ENCODE data around the gene TFEB.

Gene TFEB

GRCh38 chr6:41647061-41647511, 88.3 kb downstream of the TFEB start:
- Histone ChIP-seq H3K4me3 (ENCODE audit: low read depth, low read length) (no peak overlapping the region), H3K27ac (ENCODE audit: low read depth, low read length) (no peak overlapping the region), H3K4me1 (ENCODE audit: control insufficient read depth, insufficient read depth, low read length, unreplicated experiment) (no peaks in the 10 kb centered on the region), H2AFZ (ENCODE audit: low read length, unreplicated experiment) (no peak overlapping the region), H3K27me3 (ENCODE audit: insufficient read depth, low read length) (peaks cover 18% of the 10 kb centered on the region; the same call in 1 of the 2 replicates), H3K36me3 (ENCODE audit: insufficient read depth, low read length) (no peaks in the 10 kb centered on the region), H3K79me2 (ENCODE audit: control insufficient read depth, insufficient read depth, low read length, unreplicated experiment) (no peaks in the 10 kb centered on the region)

- Histone ChIP-seq H2AFZ (ENCODE audit: low read length, unreplicated experiment) (no peak overlapping the region), H3K79me2 (ENCODE audit: control insufficient read depth, insufficient read depth, low read length, unreplicated experiment) (no peaks in the 10 kb centered on the region), H3K36me3 (ENCODE audit: insufficient read depth, low read length) (no peaks in the 10 kb centered on the region), H3K4me3 (ENCODE audit: low read depth, low read length) (no peak overlapping the region), H3K4me1 (ENCODE audit: control insufficient read depth, insufficient read depth, low read length, unreplicated experiment) (no peaks in the 10 kb centered on the region), H3K27me3 (ENCODE audit: insufficient read depth, low read length) (peaks cover 25% of the 10 kb centered on the region), H3K27ac (ENCODE audit: low read depth, low read length) (no peak overlapping the region)
Observed at GRCh38 chr6:41646026-41646795, 89.2 kb downstream of the TFEB start.

GRCh38 chr6:41645007-41645618, 90.3 kb downstream of the TFEB start:
- no peaks in the 10 kb centered on the region for H3K4me1 ChIP-seq (ENCODE audit: control insufficient read depth, insufficient read depth, low read length, unreplicated experiment)
- H3K36me3 ChIP-seq (ENCODE audit: insufficient read depth, low read length), result no peaks in the 10 kb centered on the region

GRCh38 chr6:41644297-41644879, 91.0 kb downstream of the TFEB start:
- Histone ChIP-seq H3K4me1 (ENCODE audit: control insufficient read depth, insufficient read depth, low read length, unreplicated experiment) (no peaks in the 10 kb centered on the region), H3K27me3 (ENCODE audit: insufficient read depth, low read length) (peaks cover 43% of the 10 kb centered on the region)

More at GRCh38 chr6:41645007-41645618, 90.3 kb downstream of the TFEB start:
- Histone ChIP-seq H3K27me3 (ENCODE audit: insufficient read depth, low read length) (peaks cover 36% of the 10 kb centered on the region), H3K79me2 (ENCODE audit: control insufficient read depth, insufficient read depth, low read length, unreplicated experiment) (no peaks in the 10 kb centered on the region), H3K4me3 (ENCODE audit: low read depth, low read length) (no peak overlapping the region), H3K27ac (ENCODE audit: low read depth, low read length) (no peak overlapping the region), H2AFZ (ENCODE audit: low read length, unreplicated experiment) (no peak overlapping the region)

GRCh38 chr6:41643899-41644269, 91.5 kb downstream of the TFEB start:
- H2AFZ ChIP-seq (ENCODE audit: low read length, unreplicated experiment), result no peak overlapping the region
- no peaks in the 10 kb centered on the region for H3K36me3 ChIP-seq (ENCODE audit: insufficient read depth, low read length)
- H3K27ac ChIP-seq (ENCODE audit: low read depth, low read length), result no peak overlapping the region
- no peaks in the 10 kb centered on the region for H3K4me1 ChIP-seq (ENCODE audit: control insufficient read depth, insufficient read depth, low read length, unreplicated experiment)
- no peak overlapping the region for H3K4me3 ChIP-seq (ENCODE audit: low read depth, low read length)
- H3K27me3 ChIP-seq (ENCODE audit: insufficient read depth, low read length), result peaks cover 48% of the 10 kb centered on the region
- no peaks in the 10 kb centered on the region for H3K79me2 ChIP-seq (ENCODE audit: control insufficient read depth, insufficient read depth, low read length, unreplicated experiment)

More at GRCh38 chr6:41644297-41644879, 91.0 kb downstream of the TFEB start:
- Histone ChIP-seq H3K27ac (ENCODE audit: low read depth, low read length) (no peak overlapping the region), H2AFZ (ENCODE audit: low read length, unreplicated experiment) (no peak overlapping the region), H3K4me3 (ENCODE audit: low read depth, low read length) (no peak overlapping the region), H3K79me2 (ENCODE audit: control insufficient read depth, insufficient read depth, low read length, unreplicated experiment) (no peaks in the 10 kb centered on the region), H3K36me3 (ENCODE audit: insufficient read depth, low read length) (no peaks in the 10 kb centered on the region)

- Histone ChIP-seq H3K27ac (ENCODE audit: low read depth, low read length) (no peak overlapping the region), H3K4me3 (ENCODE audit: low read depth, low read length) (no peak overlapping the region), H3K4me1 (ENCODE audit: control insufficient read depth, insufficient read depth, low read length, unreplicated experiment) (peaks cover 2% of the 10 kb centered on the region), H3K27me3 (ENCODE audit: insufficient read depth, low read length) (peaks cover 54% of the 10 kb centered on the region), H3K79me2 (ENCODE audit: control insufficient read depth, insufficient read depth, low read length, unreplicated experiment) (no peaks in the 10 kb centered on the region), H2AFZ (ENCODE audit: low read length, unreplicated experiment) (no peak overlapping the region), H3K36me3 (ENCODE audit: insufficient read depth, low read length) (no peaks in the 10 kb centered on the region)
Observed at GRCh38 chr6:41642960-41643898, 92.2 kb downstream of the TFEB start.

GRCh38 chr6:41642090-41642959, 93.1 kb downstream of the TFEB start:
- H3K36me3 ChIP-seq (ENCODE audit: insufficient read depth, low read length), result no peaks in the 10 kb centered on the region
- H2AFZ ChIP-seq (ENCODE audit: low read length, unreplicated experiment), result no peak overlapping the region
- H3K27ac ChIP-seq (ENCODE audit: low read depth, low read length), result no peak overlapping the region
- H3K79me2 ChIP-seq (ENCODE audit: control insufficient read depth, insufficient read depth, low read length, unreplicated experiment), result no peaks in the 10 kb centered on the region
- no peak overlapping the region for H3K4me3 ChIP-seq (ENCODE audit: low read depth, low read length)
- peaks cover 4% of the 10 kb centered on the region for H3K4me1 ChIP-seq (ENCODE audit: control insufficient read depth, insufficient read depth, low read length, unreplicated experiment)
- peaks cover 61% of the 10 kb centered on the region for H3K27me3 ChIP-seq (ENCODE audit: insufficient read depth, low read length)

- H3K27ac ChIP-seq (ENCODE audit: low read depth, low read length), result no peak overlapping the region
Observed at GRCh38 chr6:41641352-41641925, 94.0 kb downstream of the TFEB start.

GRCh38 chr6:41640426-41640825, 95.0 kb downstream of the TFEB start:
- Histone ChIP-seq H3K36me3 (ENCODE audit: insufficient read depth, low read length) (no peaks in the 10 kb centered on the region), H3K4me1 (ENCODE audit: control insufficient read depth, insufficient read depth, low read length, unreplicated experiment) (peaks cover 4% of the 10 kb centered on the region), H3K27ac (ENCODE audit: low read depth, low read length) (no peak overlapping the region), H3K4me3 (ENCODE audit: low read depth, low read length) (no peak overlapping the region), H3K27me3 (ENCODE audit: insufficient read depth, low read length) (peaks cover 65% of the 10 kb centered on the region), H2AFZ (ENCODE audit: low read length, unreplicated experiment) (no peak overlapping the region), H3K79me2 (ENCODE audit: control insufficient read depth, insufficient read depth, low read length, unreplicated experiment) (no peaks in the 10 kb centered on the region)

More at GRCh38 chr6:41641352-41641925, 94.0 kb downstream of the TFEB start:
- Histone ChIP-seq H3K4me3 (ENCODE audit: low read depth, low read length) (no peak overlapping the region), H3K27me3 (ENCODE audit: insufficient read depth, low read length) (peaks cover 70% of the 10 kb centered on the region), H3K36me3 (ENCODE audit: insufficient read depth, low read length) (no peaks in the 10 kb centered on the region), H2AFZ (ENCODE audit: low read length, unreplicated experiment) (no peak overlapping the region), H3K79me2 (ENCODE audit: control insufficient read depth, insufficient read depth, low read length, unreplicated experiment) (no peaks in the 10 kb centered on the region), H3K4me1 (ENCODE audit: control insufficient read depth, insufficient read depth, low read length, unreplicated experiment) (peaks cover 4% of the 10 kb centered on the region)
